AG08396 (cell line): ENCODE results near the gene ASB13.

ENCODE experiments used
- DNase-seq: peaks from one replicate; pipeline ENCODE4 v3.0.0; 2012; ENCODE audit warnings: low spot score, mixed read lengths

Gene ASB13

DNA sequence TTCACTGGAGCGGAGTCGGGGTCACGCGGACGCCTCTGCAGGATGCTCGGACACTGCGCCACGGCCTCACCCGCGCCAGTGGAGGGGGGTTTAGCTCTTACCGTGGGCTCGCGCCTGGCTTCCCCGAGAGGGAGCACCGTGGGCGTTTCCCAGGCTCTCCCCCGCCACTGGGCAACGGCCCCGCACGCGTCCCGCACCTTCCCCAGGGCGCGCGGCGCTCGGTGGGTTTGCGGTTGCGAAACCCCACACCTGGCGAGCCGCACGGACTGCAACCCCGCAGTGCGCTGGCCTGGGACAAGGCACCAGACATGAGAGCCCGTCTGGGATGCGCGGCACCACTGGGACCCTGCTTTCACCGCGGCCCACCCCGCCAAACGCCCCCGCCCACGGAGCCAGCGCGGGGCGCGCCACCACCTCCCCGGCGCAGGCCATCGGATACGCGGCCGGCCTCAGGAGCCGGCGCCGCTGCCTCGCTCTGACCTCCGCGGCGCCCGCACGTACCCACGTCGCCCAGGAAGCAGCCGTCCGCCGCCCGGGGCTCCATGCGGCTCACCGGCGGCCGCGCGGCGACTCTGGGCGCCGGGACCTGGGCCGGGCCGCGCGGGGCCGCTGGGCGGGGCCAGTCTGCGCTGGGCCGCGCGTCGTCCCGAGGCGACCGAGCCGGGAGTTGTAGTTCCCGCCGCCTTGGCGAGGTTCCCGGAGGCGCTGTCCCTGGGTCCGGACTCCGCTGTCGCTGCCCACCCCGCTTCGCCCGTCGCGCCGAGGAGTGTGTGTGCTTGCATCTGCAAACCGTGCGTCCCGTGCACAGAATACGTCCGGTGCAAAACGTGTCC lies at the start of gene ASB13:
Gene ASB13 (minus strand): TSS at position 588 of the 833 bp plus-strand sequence. CDS start 44 bp downstream, at position 544.
- peak; percentile 89 for DNase-seq

- no peak for DNase-seq
These were observed 45.2 kb upstream of the ASB13 start for GRCh38 chr10:5711642-5712041.

GRCh38 chr10:5710859-5711258 lies 44.5 kb upstream of the ASB13 start:
- DNase-seq: no peak

- no peak for DNase-seq
These were observed 43.5 kb upstream of the ASB13 start for GRCh38 chr10:5709865-5710264.

DNA sequence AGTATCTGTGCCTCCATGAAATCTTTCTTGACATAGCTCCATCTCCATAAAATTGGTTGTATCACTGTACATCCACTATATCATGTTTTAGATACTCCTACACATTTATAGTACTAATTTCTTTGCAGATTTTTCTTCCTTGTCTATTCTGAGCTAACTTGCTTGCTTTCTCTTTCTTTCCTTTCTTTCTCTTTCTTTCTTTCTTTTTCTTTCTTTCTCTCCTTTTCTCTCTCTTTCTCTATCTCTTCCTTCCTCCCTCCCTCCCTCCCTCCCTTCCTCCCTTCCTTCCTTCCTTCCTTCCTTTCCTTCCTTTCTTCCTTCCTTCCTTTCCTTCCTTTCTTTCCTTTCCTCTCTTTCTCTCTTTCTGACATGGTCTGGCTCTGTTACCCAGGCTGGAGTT lies 42.0 kb upstream of the ASB13 start:
- DNase-seq: no peak

- no peak for DNase-seq
These were observed 31.7 kb upstream of the ASB13 start for GRCh38 chr10:5698062-5698461.

DNA sequence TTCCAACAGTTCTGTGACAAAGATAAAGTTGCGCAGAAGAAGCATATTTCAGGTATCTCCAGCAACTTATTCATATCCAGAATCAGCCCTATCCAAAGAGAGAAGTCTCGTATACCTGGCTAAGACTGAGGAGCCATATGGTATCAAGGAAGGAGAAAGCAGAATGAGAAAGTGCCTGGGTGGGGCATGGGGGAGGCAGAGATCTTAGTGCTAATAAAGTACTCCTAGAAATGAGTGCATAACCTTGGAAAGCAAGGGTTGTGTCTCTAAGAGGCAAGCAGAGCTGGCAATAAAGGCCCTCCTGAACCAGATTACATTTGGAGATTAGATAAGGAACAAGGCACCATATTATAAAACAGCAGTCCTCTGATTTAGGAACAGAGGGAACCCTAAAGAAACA lies 30.9 kb upstream of the ASB13 start:
- DNase-seq: no peak

GRCh38 chr10:5694573-5694972 lies 28.2 kb upstream of the ASB13 start:
- no peak for DNase-seq

DNA sequence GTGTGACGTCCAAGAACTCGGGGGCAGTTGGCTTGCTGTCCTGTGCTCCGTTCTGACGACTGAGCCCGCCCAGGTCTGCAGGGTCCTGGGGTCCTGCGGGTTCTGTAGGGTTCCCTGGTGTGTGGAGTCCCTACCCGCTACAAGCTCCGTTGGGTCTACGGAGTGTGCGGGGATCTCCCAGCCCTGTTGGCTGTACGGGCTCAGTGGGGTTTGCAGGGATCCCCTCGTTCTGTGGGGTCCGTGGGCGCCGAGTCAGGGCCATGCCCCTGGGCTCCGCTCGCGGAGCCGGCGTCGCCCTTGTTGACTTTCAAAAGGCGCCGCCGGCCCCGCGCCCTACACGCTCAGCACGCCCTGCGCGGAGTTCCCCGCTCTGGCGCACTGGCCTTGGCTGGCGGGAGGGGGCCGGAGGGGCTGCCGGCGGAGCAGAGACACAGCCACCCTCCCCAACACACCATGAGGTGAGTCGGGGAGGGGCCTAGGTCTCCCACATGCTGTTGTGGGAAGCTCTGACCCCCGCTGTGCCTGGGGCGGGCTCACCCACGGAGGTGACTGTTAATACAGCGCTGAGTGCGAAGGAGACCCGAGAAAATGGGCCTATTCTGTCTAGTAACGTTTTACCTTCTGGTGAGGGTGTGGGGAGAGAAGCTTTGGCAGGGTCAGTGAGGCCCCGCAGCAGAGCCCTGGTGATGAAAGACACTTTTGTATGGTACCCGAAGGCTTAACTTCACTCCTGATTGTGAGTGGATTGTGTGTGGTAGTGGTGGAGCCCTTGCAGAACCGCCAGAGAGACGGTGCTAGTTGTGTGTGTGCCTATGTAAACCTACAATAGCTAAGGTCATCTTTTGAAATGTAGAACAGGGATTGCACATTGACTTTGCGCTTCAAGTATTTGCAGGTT lies 26.3 kb upstream of the ASB13 start:
- DNase-seq: no peak

- no peak for DNase-seq
These were observed 25.4 kb upstream of the ASB13 start for GRCh38 chr10:5691786-5692185.

GRCh38 chr10:5688587-5688986 lies 22.2 kb upstream of the ASB13 start:
- no peak for DNase-seq

GRCh38 chr10:5685764-5686240 lies 19.4 kb upstream of the ASB13 start:
- DNase-seq: no peak

DNA sequence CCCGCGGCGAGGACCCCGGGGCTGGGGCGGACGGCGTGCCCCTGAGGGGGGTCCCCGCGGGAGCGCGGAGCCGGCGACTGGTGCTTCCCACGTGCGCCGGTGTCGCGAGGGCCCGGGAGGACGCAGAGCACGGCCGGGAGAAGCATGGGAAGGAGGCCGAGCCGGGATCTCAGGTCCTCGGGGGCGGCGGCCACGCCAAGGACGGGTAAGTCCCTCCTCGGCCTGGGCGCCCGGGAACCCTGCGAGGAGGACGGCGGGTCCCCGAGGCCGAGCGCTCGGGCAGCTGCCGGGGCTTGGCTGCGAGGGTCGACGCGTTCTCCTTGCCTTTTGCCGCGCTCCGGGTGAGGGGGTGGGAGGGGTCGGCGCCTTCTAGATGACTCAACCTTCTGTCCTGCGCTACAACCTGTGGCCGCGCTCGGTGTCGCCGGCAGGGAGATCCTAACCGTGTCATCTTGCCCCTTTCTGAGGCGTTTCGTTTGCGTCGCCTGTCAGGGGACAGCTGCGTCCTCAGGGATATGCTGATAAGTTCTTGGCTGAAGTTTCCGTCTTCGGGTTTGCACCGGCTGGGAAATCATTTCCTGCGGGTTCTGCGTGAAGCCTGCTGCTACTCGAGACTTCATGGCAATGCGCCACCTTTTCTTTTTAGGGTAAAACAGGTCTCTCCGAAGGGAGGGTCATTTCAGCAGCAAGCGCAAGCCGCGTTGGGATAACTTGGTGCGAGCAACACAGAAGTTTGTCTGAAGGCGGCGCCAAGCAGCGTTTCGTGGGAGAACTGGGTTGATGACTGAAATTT lies 18.8 kb upstream of the ASB13 start:
- peak; percentile 65 for DNase-seq

GRCh38 chr10:5684318-5684970 lies 18.0 kb upstream of the ASB13 start, which contains the start of gene TASOR2:
TSS of gene TASOR2 (plus strand) at chr10:5684838. CDS start at chr10:5720643, 35,805 bp downstream.
- DNase-seq: peak; percentile 99

DNA sequence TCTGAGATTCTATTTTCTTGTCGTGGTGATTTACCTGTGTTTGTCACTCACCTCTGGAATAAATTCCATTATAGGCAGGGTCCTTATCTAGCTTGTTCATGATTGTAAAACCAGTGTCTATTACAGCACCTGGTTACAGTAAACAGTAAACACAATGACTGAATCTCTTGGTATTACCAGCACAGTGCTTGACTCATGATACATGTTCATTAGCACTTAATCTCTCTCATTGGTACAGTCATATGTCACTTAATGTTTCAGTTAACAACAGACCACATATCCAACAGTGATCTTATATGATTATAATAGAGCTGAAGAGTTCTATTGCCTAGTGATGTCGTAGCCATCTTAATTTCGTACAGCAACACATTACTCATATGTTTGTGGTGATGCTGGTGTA lies 16.7 kb upstream of the ASB13 start:
- no peak for DNase-seq

DNA sequence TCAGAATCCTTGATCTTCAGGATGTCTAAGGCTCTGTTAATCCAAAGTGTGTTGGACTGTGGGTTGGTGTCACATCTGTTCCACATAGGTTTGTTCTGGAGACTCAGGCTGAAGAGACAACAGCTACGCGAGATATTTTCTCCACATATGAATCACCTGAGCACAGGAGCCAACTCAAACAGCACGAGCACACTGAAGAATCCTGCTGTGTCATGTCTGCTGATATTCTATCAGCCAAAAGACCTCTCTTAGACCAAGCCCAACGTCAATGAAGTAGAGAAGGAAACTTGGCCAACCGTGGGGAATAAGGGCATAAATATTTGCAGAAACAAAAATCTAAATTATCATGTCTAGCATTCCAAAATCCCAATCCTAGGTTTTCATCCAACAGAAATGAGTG lies 15.5 kb upstream of the ASB13 start:
- DNase-seq: no peak

DNA sequence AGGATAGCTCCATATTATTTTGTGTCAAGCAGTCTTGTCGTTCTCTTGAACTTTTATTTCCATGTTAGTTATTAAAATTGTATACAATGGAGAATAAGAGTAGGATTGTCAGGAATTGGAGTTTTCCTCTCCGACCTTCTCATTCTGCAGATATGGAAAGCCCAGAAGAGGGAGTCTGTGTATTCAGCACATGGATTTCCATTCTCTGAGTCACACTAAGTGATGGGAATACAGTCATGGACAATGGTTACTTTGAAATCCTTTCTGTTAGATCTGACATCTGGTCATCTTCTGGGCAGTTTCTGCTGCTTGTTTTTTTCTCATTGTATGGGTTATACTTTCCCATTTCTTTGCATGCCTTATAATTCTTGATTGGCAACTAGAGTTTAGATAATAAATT lies 13.2 kb upstream of the ASB13 start:
- peak; percentile 53 for DNase-seq

DNA sequence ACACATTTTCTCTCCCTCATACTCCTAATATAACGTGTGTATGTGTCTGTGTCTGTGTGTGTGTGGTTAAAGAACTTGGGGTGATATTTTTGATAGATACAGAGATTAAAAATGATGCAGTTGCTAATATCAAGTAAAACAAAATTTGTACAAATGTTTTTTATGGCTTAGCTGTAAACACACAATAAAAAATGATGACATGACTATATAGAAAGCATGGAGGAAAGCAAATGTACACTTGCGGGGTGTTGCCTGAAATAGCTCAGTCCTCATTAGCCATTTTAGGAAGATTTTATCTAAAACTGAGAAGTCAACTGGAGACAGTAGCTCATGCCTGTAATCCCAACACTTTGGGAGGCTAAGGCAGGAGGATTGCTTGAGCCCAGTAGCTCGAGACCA lies 12.6 kb upstream of the ASB13 start:
- DNase-seq: no peak

DNA sequence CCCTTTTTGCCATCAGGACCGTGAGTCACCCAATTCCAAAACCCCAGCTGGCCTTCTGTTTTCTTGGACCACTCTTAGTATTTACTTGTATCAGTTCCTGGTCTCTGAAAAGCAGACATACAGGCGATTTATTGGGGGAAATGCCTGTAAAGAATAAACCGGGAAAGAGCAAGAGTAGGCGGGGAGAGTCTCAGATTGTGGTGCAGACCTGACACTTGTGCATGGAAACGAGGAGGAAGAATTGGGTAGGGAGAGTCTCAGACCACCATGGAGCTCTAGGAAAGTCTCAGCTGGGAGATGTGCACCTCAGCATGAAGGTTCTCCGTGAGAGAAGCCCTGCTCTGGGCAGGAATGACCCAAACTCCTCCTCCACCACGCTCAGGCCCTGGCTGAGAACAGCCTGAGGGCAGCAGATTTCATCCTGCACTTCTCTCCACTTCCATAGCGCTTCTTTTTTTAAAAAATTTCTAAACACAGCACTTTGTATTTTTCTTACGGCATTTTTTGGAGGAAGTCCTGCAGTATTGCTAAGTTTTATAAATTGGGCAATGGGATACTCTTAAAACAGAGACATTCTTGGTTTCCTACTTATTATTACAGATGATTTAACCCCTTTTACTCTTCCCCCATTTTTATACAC lies 12.1 kb upstream of the ASB13 start:
- no peak for DNase-seq

DNA sequence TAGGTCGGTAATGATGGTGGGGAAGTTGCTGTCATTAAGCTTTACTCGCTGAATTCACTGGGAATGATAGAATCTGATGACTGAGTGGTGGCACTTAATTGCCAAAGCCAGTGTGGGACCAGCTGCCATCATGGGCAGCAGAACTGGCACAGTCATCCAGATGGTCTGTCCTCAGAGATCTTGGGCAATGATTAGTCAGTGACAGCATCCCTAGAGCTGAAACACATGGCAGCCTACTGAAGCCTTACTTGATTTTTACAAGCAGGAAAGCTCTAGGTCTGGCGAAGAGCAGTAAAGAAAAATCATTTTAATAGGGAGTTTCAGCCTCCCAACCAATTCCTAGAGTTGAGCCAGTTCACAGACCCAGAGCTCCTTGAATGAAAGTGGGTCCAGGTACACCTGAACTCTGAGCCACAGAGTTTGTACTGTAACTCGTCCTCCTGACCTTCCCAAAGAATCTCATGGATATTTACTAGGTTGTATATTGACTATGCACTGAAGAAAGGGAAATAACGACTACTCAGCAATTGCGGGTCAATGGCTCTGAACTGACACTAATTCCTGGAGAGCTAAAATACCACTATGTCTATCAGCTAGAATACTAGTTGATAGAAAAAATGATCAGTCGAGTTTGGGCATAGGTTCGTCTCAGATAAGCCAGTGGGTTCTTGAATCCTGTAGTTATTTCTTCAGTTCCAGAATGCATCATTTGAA lies 4.4 kb upstream of the ASB13 start:
- no peak for DNase-seq
